Epithelial cell of proximal tubule (primary cell): Measurements from ENCODE around the gene TXNRD1. TPM values are rescaled to one million over a fixed set of nuclear protein-coding genes. Genes with fewer than 3 reads are reported as not detected.
"Not testable (repeated sequence)": the region's sequence is repeated elsewhere in the genome, so short reads cannot be mapped to it uniquely, and the experiment has no call there.

Experiments used
- DNase-seq: peaks from one replicate; pipeline ENCODE4 v3.0.0-alpha.2; 2011; ENCODE audit warnings: low read depth
- H3K4me3 ChIP-seq: 2 replicates; pipeline ENCODE4 v1.5.1; 2011; ENCODE audit warnings: low read depth, mild to moderate bottlenecking, low read length
- CTCF ChIP-seq: conservative IDR thresholded peaks from 2 replicates; pipeline ENCODE4 v1.5.1; 2012; ENCODE audit warnings: low read depth, mild to moderate bottlenecking, low read length
- total RNA-seq: library from RNA; depleted of rRNA; stranded (reverse); fragments of >200 nt; gene quantifications from 2 replicates; pipeline ENCODE4 v1.2.3, GENCODE V29; 2015

TXNRD1 gene
- total RNA-seq, 1 donor from 2014 or later = 268 TPM

- H3K4me3 ChIP-seq = no peak overlapping the region
- DNase-seq = no peak
- no peak for TF ChIP-seq CTCF
These were observed 43.0 kb upstream of the TXNRD1 start for GRCh38 chr12:104172570-104172947.

GRCh38 chr12:104173804-104174203, 41.8 kb upstream of the TXNRD1 start:
- not testable (repeated sequence) for DNase-seq, H3K4me3 ChIP-seq

GRCh38 chr12:104175726-104176247, 39.8 kb upstream of the TXNRD1 start:
- no peak for TF ChIP-seq CTCF
- DNase-seq = no peak
- no peak overlapping the region for H3K4me3 ChIP-seq

GRCh38 chr12:104177336-104177662, 38.3 kb upstream of the TXNRD1 start:
- no peak for DNase-seq
- no peak overlapping the region for H3K4me3 ChIP-seq
- TF ChIP-seq CTCF = no peak

GRCh38 chr12:104177663-104178501, 37.7 kb upstream of the TXNRD1 start:
- TF ChIP-seq CTCF = peak; percentile 50
- DNase-seq = peak; percentile 89
- no peak overlapping the region for H3K4me3 ChIP-seq

GRCh38 chr12:104180374-104180773, 35.2 kb upstream of the TXNRD1 start:
- no peak for TF ChIP-seq CTCF
- no peak overlapping the region for H3K4me3 ChIP-seq
- no peak for DNase-seq

GRCh38 chr12:104181313-104181712, 34.3 kb upstream of the TXNRD1 start:
- no peak overlapping the region for H3K4me3 ChIP-seq
- DNase-seq = peak; percentile 76
- TF ChIP-seq CTCF = no peak
